KMS-11 (cell line): ENCODE data around the gene PLA2G10.
A peak's percentile ranks its signal among the peaks of the same experiment; 100 is the strongest.

Source experiments
- H2AFZ ChIP-seq: fragments of 200-600 bp; sonication (generic); 2 replicates; pipeline ENCODE4 v1.6.1; 2016; ENCODE audit warnings: antibody characterized with exemption, mixed run types, low read depth
- H3K27ac ChIP-seq: fragments of 200-600 bp; sonication (generic); 2 replicates; pipeline ENCODE4 v1.6.1; 2016; ENCODE audit warnings: mild to moderate bottlenecking, mixed run types
- H3K27me3 ChIP-seq: fragments of 200-600 bp; sonication (generic); 2 replicates; pipeline ENCODE4 v1.6.1; 2017; ENCODE audit warnings: mild to moderate bottlenecking, low read depth, mixed run types, moderate library complexity; ENCODE audit not compliant: insufficient read depth
- H3K36me3 ChIP-seq: fragments of 200-600 bp; sonication (generic); 2 replicates; pipeline ENCODE4 v1.6.1; 2017; ENCODE audit warnings: mild to moderate bottlenecking, mixed run types; ENCODE audit not compliant: insufficient read depth
- H3K4me1 ChIP-seq: fragments of 200-600 bp; sonication (generic); 2 replicates; pipeline ENCODE4 v1.6.1; 2016; ENCODE audit warnings: mild to moderate bottlenecking, low read depth, mixed run types; ENCODE audit not compliant: poor library complexity, severe bottlenecking
- H3K4me2 ChIP-seq: fragments of 200-600 bp; sonication (generic); 2 replicates; pipeline ENCODE4 v1.7.0; 2016; ENCODE audit warnings: mild to moderate bottlenecking, mixed run types
- H3K4me3 ChIP-seq: fragments of 200-600 bp; sonication (generic); IDR thresholded peaks from 2 replicates; pipeline ENCODE4 v1.6.1; 2017; ENCODE audit warnings: low read depth, low read length, mixed read lengths; ENCODE audit not compliant: insufficient read depth
- H3K79me2 ChIP-seq: fragments of 200-600 bp; sonication (generic); 2 replicates; pipeline ENCODE4 v1.6.1; 2016; ENCODE audit warnings: low read depth, mixed run types; ENCODE audit not compliant: insufficient read depth
- H3K9ac ChIP-seq: fragments of 200-600 bp; sonication (generic); 2 replicates; pipeline ENCODE4 v1.6.1; 2016; ENCODE audit warnings: mild to moderate bottlenecking, mixed run types
- H4K20me1 ChIP-seq: fragments of 200-600 bp; sonication (generic); 2 replicates; pipeline ENCODE4 v1.6.1; 2016; ENCODE audit warnings: mild to moderate bottlenecking, mixed run types; ENCODE audit not compliant: insufficient read depth
- CTCF ChIP-seq: fragments of 200-600 bp; sonication (generic); conservative IDR thresholded peaks from 2 replicates; pipeline ENCODE4 v1.6.1; 2017; ENCODE audit warnings: low read depth, mild to moderate bottlenecking, antibody characterized with exemption, low read length, moderate library complexity, mixed read lengths

PLA2G10 gene

GRCh38 chr16:14629919-14630619 is 64.0 kb downstream of the PLA2G10 start, which contains the start of gene PARN:
PARN (minus strand) TSS chr16:14630260; CDS start chr16:14630125, 135 bp downstream.
- Histone ChIP-seq H3K9ac (peak within 1 kb of the TSS; percentile 87), H3K27ac (peak within 1 kb of the TSS; percentile 70), H3K4me1 (peaks cover 33% of the 10 kb centered on the region), H3K79me2 (peaks cover 35% of the 10 kb centered on the region), H2AFZ (peak within 1 kb of the TSS; percentile 75), H3K4me3 (peak within 1 kb of the TSS; percentile 25), H3K36me3 (peaks cover 5% of the 10 kb centered on the region; the same call in 1 of the 2 replicates), H3K4me2 (peak within 1 kb of the TSS; percentile 73), H3K27me3 (no peaks in the 10 kb centered on the region), H4K20me1 (peaks cover 11% of the 10 kb centered on the region; the same call in 1 of the 2 replicates)
- no peak for TF ChIP-seq CTCF

GRCh38 chr16:14629612-14629918 is 64.5 kb downstream of the PLA2G10 start:
- Histone ChIP-seq H3K9ac (peak overlapping the region; percentile 87), H3K79me2 (peaks cover 30% of the 10 kb centered on the region), H2AFZ (peak overlapping the region; percentile 75)

GRCh38 chr16:14628806-14629611 is 65.1 kb downstream of the PLA2G10 start:
- Histone ChIP-seq H3K9ac (peak overlapping the region; percentile 87), H2AFZ (peak overlapping the region; percentile 75), H3K27ac (peak overlapping the region; percentile 70; the same call in 1 of the 2 replicates), H3K36me3 (peaks cover 5% of the 10 kb centered on the region; the same call in 1 of the 2 replicates), H3K27me3 (no peaks in the 10 kb centered on the region), H3K4me3 (peak overlapping the region; percentile 25), H4K20me1 (peaks cover under 1% of the 10 kb centered on the region; the same call in 1 of the 2 replicates), H3K4me1 (peaks cover 24% of the 10 kb centered on the region), H3K4me2 (peak overlapping the region; percentile 73), H3K79me2 (peaks cover 24% of the 10 kb centered on the region)
- no peak for TF ChIP-seq CTCF

More at GRCh38 chr16:14629612-14629918, 64.5 kb downstream of the PLA2G10 start:
- H3K4me2 ChIP-seq, result peak overlapping the region; percentile 73
- H3K27ac ChIP-seq, result peak overlapping the region; percentile 70
- H4K20me1 ChIP-seq, result peaks cover 6% of the 10 kb centered on the region; the same call in 1 of the 2 replicates
- H3K4me3 ChIP-seq, result peak overlapping the region; percentile 25
- no peak for TF ChIP-seq CTCF
- H3K36me3 ChIP-seq, result peaks cover 5% of the 10 kb centered on the region; the same call in 1 of the 2 replicates
- peaks cover 30% of the 10 kb centered on the region for H3K4me1 ChIP-seq
- H3K27me3 ChIP-seq, result no peaks in the 10 kb centered on the region

- H2AFZ ChIP-seq, result no peak overlapping the region
These were observed 67.0 kb downstream of the PLA2G10 start for GRCh38 chr16:14627078-14627477.

More at GRCh38 chr16:14627078-14627477, 67.0 kb downstream of the PLA2G10 start:
- Histone ChIP-seq H4K20me1 (no peaks in the 10 kb centered on the region), H3K27ac (no peak overlapping the region), H3K27me3 (no peaks in the 10 kb centered on the region), H3K4me1 (peaks cover 19% of the 10 kb centered on the region), H3K36me3 (peaks cover 5% of the 10 kb centered on the region; the same call in 1 of the 2 replicates), H3K79me2 (peaks cover 12% of the 10 kb centered on the region; the same call in 1 of the 2 replicates), H3K9ac (no peak overlapping the region), H3K4me3 (no peak overlapping the region), H3K4me2 (no peak overlapping the region)
- TF ChIP-seq CTCF, result no peak
